IMR-90 (cell line): ENCODE results near the gene MCF2L. TPM values are rescaled to one million over a fixed set of nuclear protein-coding genes. Genes with fewer than 3 reads are reported as not detected.

Experiments used
- ATAC-seq: fragments of 200-7000 bp; cut with Tn5 transposase; 2 replicates; pipeline ENCODE4 v1.9.1; 2020; ENCODE audit warnings: low read depth, mild to moderate bottlenecking, moderate library complexity
- BruUV-seq: library from RNA; stranded (reverse); fragments of 400-500 nt; replicated peaks from 2 replicates; lab custom pipeline; 2021; lab: Mats Ljungman, UMichigan
- CTCF ChIA-PET: fragments of 300-600 bp; formaldehyde crosslinking; extraction: SDS; loops from one replicate; lab custom pipeline; 2021; ENCODE audit warnings: antibody characterized with exemption; lab: Yijun Ruan, JAX
- POLR2A ChIA-PET: fragments of 300-600 bp; sonication (Branson Sonifier 250); formaldehyde crosslinking; loops from one replicate; lab custom pipeline; 2022; ENCODE audit warnings: antibody characterized with exemption; ENCODE audit not compliant: unreplicated experiment; lab: Charles Lee
- DNase-seq: peaks from one replicate; pipeline ENCODE4 v3.0.0; 2013
- H2AFZ ChIP-seq: replicated peaks from 2 replicates; pipeline ENCODE3; 2013; ENCODE audit warnings: low read length, mild to moderate bottlenecking; ENCODE audit not compliant: poor library complexity
- H2AK5ac ChIP-seq: 2 replicates; pipeline ENCODE4 v1.6.1; 2013; ENCODE audit warnings: low read depth, low read length, inconsistent platforms
- H2AK9ac ChIP-seq: replicated peaks from 2 replicates; pipeline ENCODE3; 2013; ENCODE audit warnings: mild to moderate bottlenecking, low read depth, low read length, moderate library complexity; ENCODE audit not compliant: poor library complexity
- H2BK120ac ChIP-seq: 2 replicates; pipeline ENCODE4 v1.6.1; 2013; ENCODE audit warnings: low read depth, low read length, inconsistent platforms
- H2BK15ac ChIP-seq: 3 replicates; pipeline ENCODE4 v1.6.1; 2013; ENCODE audit warnings: low read depth, low read length, inconsistent platforms
- H2BK20ac ChIP-seq: 2 replicates; pipeline ENCODE4 v1.6.1; 2013; ENCODE audit warnings: low read depth, mild to moderate bottlenecking, inconsistent platforms, low read length, moderate library complexity
- H2BK5ac ChIP-seq: 2 replicates; pipeline ENCODE4 v1.6.1; 2013; ENCODE audit warnings: mild to moderate bottlenecking, low read depth, low read length, inconsistent platforms; ENCODE audit not compliant: poor library complexity, severe bottlenecking
- H3K14ac ChIP-seq: replicated peaks from 2 replicates; pipeline ENCODE4 v1.6.1; 2013; ENCODE audit warnings: low read depth, low read length, inconsistent platforms
- H3K18ac ChIP-seq: 2 replicates; pipeline ENCODE4 v1.6.1; 2013; ENCODE audit warnings: low read depth, low read length, control low read depth
- H3K23ac ChIP-seq: 2 replicates; pipeline ENCODE4 v1.6.1; 2013; ENCODE audit warnings: low read depth, low read length, inconsistent platforms
- H3K27ac ChIP-seq: 2 replicates; pipeline ENCODE4 v1.5.1; 2013; ENCODE audit warnings: mild to moderate bottlenecking, control low read depth, low read length; ENCODE audit not compliant: insufficient read depth
- H3K27me3 ChIP-seq: 2 replicates; pipeline ENCODE4 v1.6.1; 2013; ENCODE audit warnings: low read length; ENCODE audit not compliant: control insufficient read depth, insufficient read depth
- H3K36me3 ChIP-seq: 2 replicates; pipeline ENCODE4 v1.6.1; 2013; ENCODE audit warnings: low read length, mixed read lengths; ENCODE audit not compliant: control insufficient read depth, insufficient read depth
- H3K4ac ChIP-seq: 2 replicates; pipeline ENCODE4 v1.6.1; 2013; ENCODE audit warnings: low read depth, low read length, inconsistent platforms
- H3K4me1 ChIP-seq: 2 replicates; pipeline ENCODE4 v1.6.1; 2013; ENCODE audit warnings: low read length, mixed read lengths; ENCODE audit not compliant: control insufficient read depth, insufficient read depth
- H3K4me2 ChIP-seq: 2 replicates; pipeline ENCODE4 v1.6.1; 2013; ENCODE audit warnings: low read depth, mild to moderate bottlenecking, control low read depth, low read length, moderate library complexity
- H3K4me3 ChIP-seq: 2 replicates; pipeline ENCODE4 v1.5.1; 2013; ENCODE audit warnings: low read depth, mild to moderate bottlenecking, control low read depth, low read length, moderate library complexity; ENCODE audit not compliant: insufficient read depth
- H3K56ac ChIP-seq: 2 replicates; pipeline ENCODE4 v1.6.1; 2013; ENCODE audit warnings: low read length, inconsistent platforms; ENCODE audit not compliant: insufficient read depth; ENCODE audit errors: extremely low read depth
- H3K79me1 ChIP-seq, 2 experiments: 2 replicates each; pipeline ENCODE4 v1.6.1; 2013; ENCODE audit warnings: low read length in 2 of 2, inconsistent platforms in 1 of 2, low read depth in 1 of 2
- H3K9ac ChIP-seq: 2 replicates; pipeline ENCODE4 v1.6.1; 2013; ENCODE audit warnings: low read depth, low read length, control low read depth
- H3K9me1 ChIP-seq: 2 replicates; pipeline ENCODE4 v1.6.1; 2013; ENCODE audit warnings: low read length, inconsistent platforms; ENCODE audit not compliant: insufficient read depth
- H3K9me3 ChIP-seq: 2 replicates; pipeline ENCODE4 v1.6.1; 2013; ENCODE audit warnings: low read length; ENCODE audit not compliant: control insufficient read depth, insufficient read depth
- H4K20me1 ChIP-seq: 2 replicates; pipeline ENCODE4 v1.6.1; 2013; ENCODE audit warnings: low read length, inconsistent platforms; ENCODE audit not compliant: insufficient read depth
- H4K5ac ChIP-seq: 2 replicates; pipeline ENCODE4 v1.6.1; 2013; ENCODE audit warnings: mild to moderate bottlenecking, low read depth, low read length, control low read depth
- H4K8ac ChIP-seq, 2 experiments: 2 replicates each; pipeline ENCODE4 v1.6.1; 2013; ENCODE audit warnings: low read depth in 2 of 2, low read length in 2 of 2, control low read depth in 1 of 2, inconsistent platforms in 1 of 2
- H4K91ac ChIP-seq: 2 replicates; pipeline ENCODE4 v1.6.1; 2013; ENCODE audit warnings: low read depth, low read length, inconsistent platforms; ENCODE audit not compliant: insufficient read depth
- BHLHE40 ChIP-seq: fragments of 150-350 bp; IDR thresholded peaks from 2 replicates; pipeline ENCODE4 v1.6.1; 2016; ENCODE audit warnings: mild to moderate bottlenecking, low read depth, low read length
- CEBPB ChIP-seq: IDR thresholded peaks from 2 replicates; pipeline ENCODE4 v1.6.1; 2012; ENCODE audit warnings: low read depth, low read length, improper control_type of control experiment
- CHD1 ChIP-seq: IDR thresholded peaks from 2 replicates; pipeline ENCODE4 v1.6.1; 2012; ENCODE audit warnings: low read depth, low read length, improper control_type of control experiment
- FOS ChIP-seq: fragments of 150-350 bp; IDR thresholded peaks from 2 replicates; pipeline ENCODE4 v1.6.1; 2016; ENCODE audit warnings: low read depth, low read length
- MAFK ChIP-seq: IDR thresholded peaks from 2 replicates; pipeline ENCODE4 v1.6.1; 2012; ENCODE audit warnings: low read depth, low read length, improper control_type of control experiment
- MAZ ChIP-seq: IDR thresholded peaks from 2 replicates; pipeline ENCODE4 v1.6.1; 2012; ENCODE audit warnings: low read depth, mild to moderate bottlenecking, low read length, improper control_type of control experiment, moderate library complexity, borderline replicate concordance
- MXI1 ChIP-seq: IDR thresholded peaks from 2 replicates; pipeline ENCODE4 v1.6.1; 2012; ENCODE audit warnings: low read depth, mild to moderate bottlenecking, low read length, moderate library complexity, borderline replicate concordance
- NFE2L2 ChIP-seq: fragments of 150-350 bp; IDR thresholded peaks from 2 replicates; pipeline ENCODE4 v1.6.1; 2016; ENCODE audit warnings: low read depth, mild to moderate bottlenecking, low read length
- POLR2A ChIP-seq: IDR thresholded peaks from 2 replicates; pipeline ENCODE4 v1.6.1; 2012; ENCODE audit warnings: mild to moderate bottlenecking, low read depth, low read length
- RAD21 ChIP-seq: IDR thresholded peaks from 2 replicates; pipeline ENCODE4 v1.6.1; 2012; ENCODE audit warnings: low read length, improper control_type of control experiment
- RCOR1 ChIP-seq: IDR thresholded peaks from 2 replicates; pipeline ENCODE4 v1.6.1; 2012; ENCODE audit warnings: mild to moderate bottlenecking, low read length, improper control_type of control experiment; ENCODE audit not compliant: insufficient replicate concordance
- RFX5 ChIP-seq: IDR thresholded peaks from 2 replicates; pipeline ENCODE4 v1.8.0; 2012; ENCODE audit warnings: low read depth, mild to moderate bottlenecking, low read length, moderate library complexity
- WGBS, 2 experiments: methylation state at CpG; one replicate each; pipeline versions ENCODE4 v1.1.5 to v1.1.7; 2013; ENCODE audit warnings: missing lambda C conversion rate in 2 of 2; ENCODE audit not compliant: insufficient read length in 1 of 2; ENCODE audit errors: extremely low coverage in 2 of 2; 5-methylcytosine and 5-hydroxymethylcytosine counted together
- dilution Hi-C: fragments of 300-500 bp; cut with HindIII; formaldehyde crosslinking; loops from one replicate; pipeline ENCODE4 v1.14.3; 2018; ENCODE audit warnings: low sequenced_read_pairs; ENCODE audit not compliant: unreplicated experiment
- in situ Hi-C: fragments of 300-500 bp; cut with MboI; formaldehyde crosslinking; loops from 3 replicates; pipeline ENCODE4 v1.14.3; 2019; ENCODE audit warnings: low sequenced_read_pairs, inconsistent platforms, mixed read lengths
- intact Hi-C: fragments of 100-400 bp; cut with micrococcal nuclease; formaldehyde crosslinking; loops from 2 replicates; pipeline ENCODE4 v1.10.0; 2022
- polyA plus RNA-seq, 3 experiments: library from polyadenylated mRNA; depleted of rRNA; stranded (reverse); fragments of >200 nt; gene quantifications; 2 replicates each; pipeline ENCODE4 v1.2.3, GENCODE V29; 2012; ENCODE audit warnings: low replicate concordance in 1 of 3
- total RNA-seq: library from RNA; depleted of rRNA; stranded (reverse); fragments of >200 nt; gene quantifications from 2 replicates; pipeline ENCODE4 v1.2.3, GENCODE V29; 2012
- TF ChIP-seq, protein P1 (sequence below): conservative IDR thresholded peaks from 2 replicates; pipeline ENCODE4 v1.5.1; 2012; ENCODE audit warnings: mild to moderate bottlenecking, low read depth, low read length, improper control_type of control experiment
- TF ChIP-seq, protein P2 (sequence below): fragments of 150-350 bp; IDR thresholded peaks from 2 replicates; pipeline ENCODE4 v1.6.1; 2017; ENCODE audit warnings: mild to moderate bottlenecking, antibody characterized with exemption, low read length, low read depth
- TF ChIP-seq, protein P3 (sequence below): fragments of 150-350 bp; IDR thresholded peaks from 2 replicates; pipeline ENCODE4 v1.6.1; 2016; ENCODE audit warnings: low read depth, mild to moderate bottlenecking, low read length, moderate library complexity, borderline replicate concordance

Gene MCF2L
- total and polyA plus RNA-seq, 2 of the 4 experiments (the other 2 are of a cell fraction), result 0.18 TPM; not detected in 1

DNA sequence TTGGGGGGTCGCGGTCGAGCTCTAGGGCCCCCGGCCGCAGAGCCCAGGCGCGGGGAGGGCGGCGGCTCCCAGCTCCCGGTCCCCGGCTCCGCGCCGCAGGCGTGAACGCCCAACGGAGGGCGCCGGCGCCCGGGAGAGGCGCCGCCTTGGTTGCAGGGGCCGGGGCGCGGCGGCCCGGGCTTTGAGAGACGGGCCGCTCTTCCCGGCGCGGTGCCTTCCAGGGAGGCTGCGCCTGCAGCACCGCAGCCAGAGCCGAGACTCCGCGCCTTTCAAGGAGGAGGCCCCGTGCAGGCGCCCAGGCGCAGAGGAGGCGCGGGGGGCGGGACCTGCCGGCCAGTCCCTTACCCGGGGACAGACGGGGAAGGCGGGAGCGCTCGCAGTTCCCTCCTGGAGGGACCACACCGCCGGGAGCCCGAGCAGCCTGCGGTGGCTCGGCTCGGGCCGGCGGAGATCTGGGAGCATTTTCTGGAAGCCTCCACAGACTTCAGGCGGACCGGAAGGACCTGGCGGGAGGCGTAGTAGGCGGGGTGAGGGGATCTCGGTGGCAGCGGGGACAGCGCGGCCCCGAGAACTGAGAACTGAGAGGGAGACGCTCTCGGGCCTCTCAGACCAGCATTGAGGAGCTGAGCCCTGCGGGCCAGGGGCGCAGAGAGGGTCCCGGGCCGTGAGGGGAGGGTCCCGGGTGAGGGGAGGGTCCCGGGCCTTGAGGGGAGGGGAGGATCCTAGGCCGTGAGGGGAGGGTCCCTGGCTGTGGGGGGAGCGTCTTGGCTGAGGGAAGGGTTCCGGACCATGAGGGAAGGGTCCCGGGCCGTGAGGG, 25.5 kb upstream of the MCF2L start:
- POLR2A ChIA-PET, result no interaction called here
- no peaks in the 10 kb centered on the region for H3K9me3 ChIP-seq
- peak; percentile 74 for ATAC-seq
- TF ChIP-seq MAZ (no peak), MAFK (no peak), RFX5 (no peak), CHD1 (no peak), RAD21 (no peak), RCOR1 (no peak), NFE2L2 (no peak), FOS (no peak), POLR2A (no peak), MXI1 (no peak), CEBPB (no peak), BHLHE40 (no peak)
- TF ChIP-seq, protein P1, sequence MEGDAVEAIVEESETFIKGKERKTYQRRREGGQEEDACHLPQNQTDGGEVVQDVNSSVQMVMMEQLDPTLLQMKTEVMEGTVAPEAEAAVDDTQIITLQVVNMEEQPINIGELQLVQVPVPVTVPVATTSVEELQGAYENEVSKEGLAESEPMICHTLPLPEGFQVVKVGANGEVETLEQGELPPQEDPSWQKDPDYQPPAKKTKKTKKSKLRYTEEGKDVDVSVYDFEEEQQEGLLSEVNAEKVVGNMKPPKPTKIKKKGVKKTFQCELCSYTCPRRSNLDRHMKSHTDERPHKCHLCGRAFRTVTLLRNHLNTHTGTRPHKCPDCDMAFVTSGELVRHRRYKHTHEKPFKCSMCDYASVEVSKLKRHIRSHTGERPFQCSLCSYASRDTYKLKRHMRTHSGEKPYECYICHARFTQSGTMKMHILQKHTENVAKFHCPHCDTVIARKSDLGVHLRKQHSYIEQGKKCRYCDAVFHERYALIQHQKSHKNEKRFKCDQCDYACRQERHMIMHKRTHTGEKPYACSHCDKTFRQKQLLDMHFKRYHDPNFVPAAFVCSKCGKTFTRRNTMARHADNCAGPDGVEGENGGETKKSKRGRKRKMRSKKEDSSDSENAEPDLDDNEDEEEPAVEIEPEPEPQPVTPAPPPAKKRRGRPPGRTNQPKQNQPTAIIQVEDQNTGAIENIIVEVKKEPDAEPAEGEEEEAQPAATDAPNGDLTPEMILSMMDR, result no peak
- TF ChIP-seq, protein P2, sequence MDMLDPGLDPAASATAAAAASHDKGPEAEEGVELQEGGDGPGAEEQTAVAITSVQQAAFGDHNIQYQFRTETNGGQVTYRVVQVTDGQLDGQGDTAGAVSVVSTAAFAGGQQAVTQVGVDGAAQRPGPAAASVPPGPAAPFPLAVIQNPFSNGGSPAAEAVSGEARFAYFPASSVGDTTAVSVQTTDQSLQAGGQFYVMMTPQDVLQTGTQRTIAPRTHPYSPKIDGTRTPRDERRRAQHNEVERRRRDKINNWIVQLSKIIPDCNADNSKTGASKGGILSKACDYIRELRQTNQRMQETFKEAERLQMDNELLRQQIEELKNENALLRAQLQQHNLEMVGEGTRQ, result no peak
- TF ChIP-seq, protein P3, sequence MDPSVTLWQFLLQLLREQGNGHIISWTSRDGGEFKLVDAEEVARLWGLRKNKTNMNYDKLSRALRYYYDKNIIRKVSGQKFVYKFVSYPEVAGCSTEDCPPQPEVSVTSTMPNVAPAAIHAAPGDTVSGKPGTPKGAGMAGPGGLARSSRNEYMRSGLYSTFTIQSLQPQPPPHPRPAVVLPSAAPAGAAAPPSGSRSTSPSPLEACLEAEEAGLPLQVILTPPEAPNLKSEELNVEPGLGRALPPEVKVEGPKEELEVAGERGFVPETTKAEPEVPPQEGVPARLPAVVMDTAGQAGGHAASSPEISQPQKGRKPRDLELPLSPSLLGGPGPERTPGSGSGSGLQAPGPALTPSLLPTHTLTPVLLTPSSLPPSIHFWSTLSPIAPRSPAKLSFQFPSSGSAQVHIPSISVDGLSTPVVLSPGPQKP, result no peak

More for the DNA sequence above, 25.5 kb upstream of the MCF2L start:
- H3K56ac ChIP-seq, result no peak overlapping the region
- CTCF ChIA-PET, result interaction anchor here (0.6 to 1.2 kb wide), 3 partner anchors 11 to 619 kb away, joined by 3 to 10 read pairs (median 4); no protein-coding TSS in a partner anchor
- H2BK5ac ChIP-seq, result no peak overlapping the region
- peak; percentile 4 for DNase-seq
- H3K4ac ChIP-seq, result no peak overlapping the region
- no peak overlapping the region for H3K14ac ChIP-seq
- H3K27me3 ChIP-seq, result peaks cover 45% of the 10 kb centered on the region
- intact Hi-C loops, result loop anchor here (2.0 to 10.0 kb wide), 2 partner anchors 291 to 507 kb away; no protein-coding TSS in a partner anchor
- no peak overlapping the region for H3K18ac ChIP-seq
- in situ Hi-C loops, result loop anchor here (25.0 kb wide), 2 partner anchors 294 to 444 kb away; no protein-coding TSS in a partner anchor
- H4K5ac ChIP-seq, result no peak overlapping the region
- H4K8ac ChIP-seq, result no peak overlapping the region
- H2BK20ac ChIP-seq, result no peak overlapping the region
- H3K79me1 ChIP-seq, result no peaks in the 10 kb centered on the region
- no peak overlapping the region for H3K9ac ChIP-seq
- WGBS, 2 experiments, result 1% methylated on average over 49 of the region's 81 CpGs; no CpG with 5 or more reads in 1 of the 2 experiments
- H2BK120ac ChIP-seq, result no peak overlapping the region
- no peak overlapping the region for H2BK15ac ChIP-seq
- H3K27ac ChIP-seq, result no peak overlapping the region
- peak overlapping the region; percentile 92 for H2AFZ ChIP-seq
- dilution Hi-C loops, result no loop called here
- no TSS peak for BruUV-seq
- no peaks in the 10 kb centered on the region for H3K4me1 ChIP-seq
- H3K9me1 ChIP-seq, result no peaks in the 10 kb centered on the region
- H2AK9ac ChIP-seq, result no peak overlapping the region
- H3K4me3 ChIP-seq, result peak overlapping the region; percentile 39
- H2AK5ac ChIP-seq, result no peak overlapping the region
- H3K36me3 ChIP-seq, result no peaks in the 10 kb centered on the region
- peak overlapping the region; percentile 74 for H3K4me2 ChIP-seq
- no peaks in the 10 kb centered on the region for H4K20me1 ChIP-seq
- H3K23ac ChIP-seq, result no peak overlapping the region
- H4K91ac ChIP-seq, result no peak overlapping the region
